LNCAP (cell line): ENCODE measurements around the gene ZC3H10.

ENCODE experiments used
- TF ChIP-seq, protein P1 (sequence below): fragments of 450-650 bp; IDR thresholded peaks from 2 replicates; pipeline ENCODE4 v1.5.1; 2017; ENCODE audit warnings: mild to moderate bottlenecking

Gene ZC3H10

GRCh38 chr12:56087220-56087619 lies 30.8 kb upstream of the ZC3H10 start:
- TF ChIP-seq, protein P1, sequence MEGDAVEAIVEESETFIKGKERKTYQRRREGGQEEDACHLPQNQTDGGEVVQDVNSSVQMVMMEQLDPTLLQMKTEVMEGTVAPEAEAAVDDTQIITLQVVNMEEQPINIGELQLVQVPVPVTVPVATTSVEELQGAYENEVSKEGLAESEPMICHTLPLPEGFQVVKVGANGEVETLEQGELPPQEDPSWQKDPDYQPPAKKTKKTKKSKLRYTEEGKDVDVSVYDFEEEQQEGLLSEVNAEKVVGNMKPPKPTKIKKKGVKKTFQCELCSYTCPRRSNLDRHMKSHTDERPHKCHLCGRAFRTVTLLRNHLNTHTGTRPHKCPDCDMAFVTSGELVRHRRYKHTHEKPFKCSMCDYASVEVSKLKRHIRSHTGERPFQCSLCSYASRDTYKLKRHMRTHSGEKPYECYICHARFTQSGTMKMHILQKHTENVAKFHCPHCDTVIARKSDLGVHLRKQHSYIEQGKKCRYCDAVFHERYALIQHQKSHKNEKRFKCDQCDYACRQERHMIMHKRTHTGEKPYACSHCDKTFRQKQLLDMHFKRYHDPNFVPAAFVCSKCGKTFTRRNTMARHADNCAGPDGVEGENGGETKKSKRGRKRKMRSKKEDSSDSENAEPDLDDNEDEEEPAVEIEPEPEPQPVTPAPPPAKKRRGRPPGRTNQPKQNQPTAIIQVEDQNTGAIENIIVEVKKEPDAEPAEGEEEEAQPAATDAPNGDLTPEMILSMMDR, result no peak

GRCh38 chr12:56097738-56098137 lies 20.3 kb upstream of the ZC3H10 start:
- TF ChIP-seq, protein P1, result no peak

DNA sequence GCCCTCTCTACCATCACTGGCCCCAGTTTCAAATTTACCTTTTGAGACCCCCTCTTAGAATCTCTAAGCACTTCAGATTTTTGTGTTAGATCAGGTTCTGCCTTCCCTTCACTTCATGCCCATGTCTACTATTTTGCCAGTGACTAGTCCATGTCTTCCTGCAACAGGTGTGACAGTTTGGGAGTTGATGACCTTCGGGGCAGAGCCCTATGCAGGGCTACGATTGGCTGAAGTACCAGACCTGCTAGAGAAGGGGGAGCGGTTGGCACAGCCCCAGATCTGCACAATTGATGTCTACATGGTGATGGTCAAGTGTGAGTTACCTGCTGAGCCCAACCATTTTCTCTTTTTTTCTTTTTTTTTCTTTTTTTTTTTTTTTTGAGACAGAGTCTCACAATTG lies 19.5 kb upstream of the ZC3H10 start:
- TF ChIP-seq, protein P1, result no peak

DNA sequence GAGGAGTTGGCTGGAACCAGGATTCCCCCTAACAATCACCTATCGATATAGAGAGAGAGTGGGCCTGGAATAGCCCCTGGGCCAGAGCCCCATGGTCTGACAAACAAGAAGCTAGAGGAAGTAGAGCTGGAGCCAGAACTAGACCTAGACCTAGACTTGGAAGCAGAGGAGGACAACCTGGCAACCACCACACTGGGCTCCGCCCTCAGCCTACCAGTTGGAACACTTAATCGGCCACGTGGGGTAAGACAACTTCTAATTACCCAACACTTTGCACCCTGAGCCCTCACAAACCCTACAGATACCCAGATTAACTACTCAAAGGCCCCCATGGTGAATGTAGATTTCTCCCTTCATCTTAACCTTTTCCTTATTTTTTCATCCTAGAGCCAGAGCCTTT lies 18.3 kb upstream of the ZC3H10 start:
- TF ChIP-seq, protein P1, result no peak

DNA sequence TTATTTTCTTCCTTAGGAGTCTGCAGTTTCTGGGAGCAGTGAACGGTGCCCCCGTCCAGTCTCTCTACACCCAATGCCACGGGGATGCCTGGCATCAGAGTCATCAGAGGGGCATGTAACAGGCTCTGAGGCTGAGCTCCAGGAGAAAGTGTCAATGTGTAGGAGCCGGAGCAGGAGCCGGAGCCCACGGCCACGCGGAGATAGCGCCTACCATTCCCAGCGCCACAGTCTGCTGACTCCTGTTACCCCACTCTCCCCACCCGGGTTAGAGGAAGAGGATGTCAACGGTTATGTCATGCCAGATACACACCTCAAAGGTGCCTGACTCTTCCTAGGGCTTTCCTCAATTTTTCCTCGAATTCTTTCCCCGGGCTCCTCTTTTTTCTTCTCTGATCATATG lies 17.0 kb upstream of the ZC3H10 start:
- TF ChIP-seq, protein P1, result no peak

- TF ChIP-seq, protein P1, result no peak
Measured at GRCh38 chr12:56102683-56103065, 15.4 kb upstream of the ZC3H10 start.

- TF ChIP-seq, protein P1, result no peak
Measured at GRCh38 chr12:56103066-56103711, 14.9 kb upstream of the ZC3H10 start.

- TF ChIP-seq, protein P1, result no peak
Measured at GRCh38 chr12:56103823-56104108, 14.3 kb upstream of the ZC3H10 start.
